LHCN-M2 (cell line): Measurements from ENCODE around the gene NLGN4Y. TPM values are rescaled to one million over a fixed set of nuclear protein-coding genes. Genes with fewer than 3 reads are reported as not detected.

Experiments
- DNase-seq: peaks from one replicate; pipeline ENCODE4 v3.0.0-alpha.2; 2012; ENCODE audit warnings: low read depth
- total RNA-seq: library from RNA; depleted of rRNA; stranded (reverse); fragments of >200 nt; gene quantifications from 2 replicates; pipeline ENCODE4 v1.2.3, GENCODE V29; 2014

Gene NLGN4Y
- total RNA-seq, 1 experiment from 2014 or later, result 7.9 TPM

- DNase-seq, result peak; percentile 54
Observed at GRCh38 chrY:14644157-14644952, 120.0 kb downstream of the NLGN4Y start.

- no peak for DNase-seq
Observed at GRCh38 chrY:14679181-14679580, 154.9 kb downstream of the NLGN4Y start.

- no peak for DNase-seq
Observed at GRCh38 chrY:14694543-14694942, 170.2 kb downstream of the NLGN4Y start.

- DNase-seq, result no peak
Observed at GRCh38 chrY:14708158-14708557, 183.8 kb downstream of the NLGN4Y start.

GRCh38 chrY:14741596-14741995, 217.3 kb downstream of the NLGN4Y start:
- DNase-seq, result peak; percentile 35

GRCh38 chrY:14748329-14748728, 224.0 kb downstream of the NLGN4Y start:
- no peak for DNase-seq

GRCh38 chrY:14755571-14755970, 231.2 kb downstream of the NLGN4Y start:
- DNase-seq, result no peak

GRCh38 chrY:14762903-14763302, 238.6 kb downstream of the NLGN4Y start:
- DNase-seq, result no peak

GRCh38 chrY:14763600-14763999, 239.3 kb downstream of the NLGN4Y start:
- DNase-seq, result no peak

- DNase-seq, result no peak
Observed at GRCh38 chrY:14778208-14778607, 253.9 kb downstream of the NLGN4Y start.

GRCh38 chrY:14793104-14793503, 268.8 kb downstream of the NLGN4Y start:
- no peak for DNase-seq

GRCh38 chrY:14793674-14794073, 269.3 kb downstream of the NLGN4Y start:
- no peak for DNase-seq

- peak; percentile 51 for DNase-seq
Observed at GRCh38 chrY:14798010-14798409, 273.7 kb downstream of the NLGN4Y start.

GRCh38 chrY:14801096-14801495, 276.8 kb downstream of the NLGN4Y start:
- DNase-seq, result no peak

- peak; percentile 75 for DNase-seq
Observed at GRCh38 chrY:14802125-14802524, 277.8 kb downstream of the NLGN4Y start.

GRCh38 chrY:14804041-14804440, 279.7 kb downstream of the NLGN4Y start:
- peak; percentile 70 for DNase-seq

- DNase-seq, result no peak
Observed at GRCh38 chrY:14818452-14818851, 294.1 kb downstream of the NLGN4Y start.

- DNase-seq, result peak; percentile 53
Observed at GRCh38 chrY:14822201-14822600, 297.9 kb downstream of the NLGN4Y start.

- no peak for DNase-seq
Observed at GRCh38 chrY:14822906-14823305, 298.6 kb downstream of the NLGN4Y start.

GRCh38 chrY:14824583-14824982, 300.3 kb downstream of the NLGN4Y start:
- no peak for DNase-seq

- DNase-seq, result no peak
Observed at GRCh38 chrY:14825728-14826127, 301.4 kb downstream of the NLGN4Y start.

GRCh38 chrY:14828531-14828930, 304.2 kb downstream of the NLGN4Y start:
- DNase-seq, result peak; percentile 64

- peak; percentile 10 for DNase-seq
Observed at GRCh38 chrY:14829366-14829885, 305.1 kb downstream of the NLGN4Y start.
